Urothelium cell line (cell line): ENCODE results near the gene PNISR.

Experiments used
- DNase-seq: peaks from one replicate; pipeline ENCODE4 v3.0.0; 2011; ENCODE audit warnings: low spot score, mixed read lengths
- FAIRE-seq: peaks from 2 replicates; lab custom pipeline; 2011; peaks lifted over from hg19 to GRCh38; lab: Jason Lieb, UNC

Gene PNISR

GRCh38 chr6:99412065-99412464 lies 13.0 kb downstream of the PNISR start:
- DNase-seq (no peak), FAIRE-seq (no peak)

GRCh38 chr6:99409672-99410071 lies 15.4 kb downstream of the PNISR start:
- FAIRE-seq: no peak
- no peak for DNase-seq

GRCh38 chr6:99407076-99407475 lies 18.0 kb downstream of the PNISR start:
- FAIRE-seq: no peak

GRCh38 chr6:99402448-99402847 lies 22.7 kb downstream of the PNISR start:
- no peak for FAIRE-seq
- no peak for DNase-seq

More at GRCh38 chr6:99407076-99407475, 18.0 kb downstream of the PNISR start:
- no peak for DNase-seq

- FAIRE-seq: no peak
Observed at GRCh38 chr6:99397287-99397686, 27.8 kb downstream of the PNISR start.

GRCh38 chr6:99393698-99394531 lies 31.2 kb downstream of the PNISR start, which contains the start of gene COQ3:
Gene COQ3 (minus strand): TSS chr6:99394195. CDS start chr6:99394179, 16 bp downstream.
- DNase-seq (peak; percentile 80), FAIRE-seq (no peak)

More at GRCh38 chr6:99397287-99397686, 27.8 kb downstream of the PNISR start:
- DNase-seq: no peak

- no peak for FAIRE-seq
- no peak for DNase-seq
Observed at GRCh38 chr6:99393366-99393697, 31.8 kb downstream of the PNISR start.

- FAIRE-seq (no peak), DNase-seq (no peak)
Observed at GRCh38 chr6:99390896-99391295, 34.2 kb downstream of the PNISR start.

- DNase-seq (no peak), FAIRE-seq (no peak)
Observed at GRCh38 chr6:99384507-99384906, 40.6 kb downstream of the PNISR start.

- DNase-seq (no peak), FAIRE-seq (no peak)
Observed at GRCh38 chr6:99378636-99379035, 46.5 kb downstream of the PNISR start.

GRCh38 chr6:99369533-99369932 lies 55.6 kb downstream of the PNISR start:
- DNase-seq (no peak), FAIRE-seq (no peak)

- no peak for FAIRE-seq
- no peak for DNase-seq
Observed at GRCh38 chr6:99366852-99367251, 58.3 kb downstream of the PNISR start.

GRCh38 chr6:99364026-99364425 lies 61.1 kb downstream of the PNISR start:
- FAIRE-seq (no peak), DNase-seq (no peak)

GRCh38 chr6:99362678-99363268 lies 62.3 kb downstream of the PNISR start:
- DNase-seq (no peak), FAIRE-seq (no peak)

- DNase-seq (no peak), FAIRE-seq (no peak)
Observed at GRCh38 chr6:99359800-99360199, 65.3 kb downstream of the PNISR start.

GRCh38 chr6:99356641-99357040 lies 68.5 kb downstream of the PNISR start:
- FAIRE-seq: no peak
- DNase-seq: no peak

- DNase-seq (no peak), FAIRE-seq (no peak)
Observed at GRCh38 chr6:99354983-99355382, 70.1 kb downstream of the PNISR start.

GRCh38 chr6:99353126-99353525 lies 72.0 kb downstream of the PNISR start:
- FAIRE-seq: no peak
- no peak for DNase-seq

GRCh38 chr6:99350573-99350972 lies 74.5 kb downstream of the PNISR start:
- no peak for FAIRE-seq
- no peak for DNase-seq

- DNase-seq (peak; percentile 64), FAIRE-seq (no peak)
Observed at GRCh38 chr6:99349171-99350141, 75.7 kb downstream of the PNISR start, which contains the start of gene FAXC. Gene FAXC (minus strand): TSS chr6:99349674. CDS start chr6:99349372, 302 bp downstream.
